Ramos (cell line): ENCODE data around the gene PCDHGB7.
"Not testable (repeated sequence)": the region's sequence is repeated elsewhere in the genome, so short reads cannot be mapped to it uniquely, and the experiment has no call there.

Experiments used
- in situ Hi-C: fragments of 300-500 bp; cut with MboI; formaldehyde crosslinking; loops from one replicate; pipeline ENCODE4 v1.14.3; 2022; ENCODE audit warnings: low sequenced_read_pairs; ENCODE audit not compliant: unreplicated experiment

The PCDHGB7 gene

GRCh38 chr5:141394401-141395187, 22.9 kb upstream of the PCDHGB7 start:
- in situ Hi-C loops, result not testable (repeated sequence)

- in situ Hi-C loops, result not testable (repeated sequence)
Observed at GRCh38 chr5:141397756-141398551, 19.5 kb upstream of the PCDHGB7 start, which contains the start of gene PCDHGB5. TSS of gene PCDHGB5 (plus strand) at chr5:141397947. CDS start at chr5:141398128, 181 bp downstream.

GRCh38 chr5:141398608-141399007, 18.9 kb upstream of the PCDHGB7 start:
- in situ Hi-C loops, result no loop called here

- in situ Hi-C loops, result no loop called here
Observed at GRCh38 chr5:141399555-141400258, 17.8 kb upstream of the PCDHGB7 start.

- in situ Hi-C loops, result no loop called here
Observed at GRCh38 chr5:141402553-141403243, 14.8 kb upstream of the PCDHGB7 start, which contains the start of gene PCDHGA9. TSS of gene PCDHGA9 (plus strand) at chr5:141402778. CDS start at chr5:141402953, 175 bp downstream.

- in situ Hi-C loops, result no loop called here
Observed at GRCh38 chr5:141403387-141403786, 14.1 kb upstream of the PCDHGB7 start.

- in situ Hi-C loops, result not testable (repeated sequence)
Observed at GRCh38 chr5:141407790-141408505, 9.5 kb upstream of the PCDHGB7 start, which contains the start of gene PCDHGB6. TSS of gene PCDHGB6 (plus strand) at chr5:141408021. CDS start at chr5:141408203, 182 bp downstream.

- in situ Hi-C loops, result no loop called here
Observed at GRCh38 chr5:141409598-141410306, 7.7 kb upstream of the PCDHGB7 start.

GRCh38 chr5:141411575-141411974, 5.9 kb upstream of the PCDHGB7 start:
- in situ Hi-C loops, result no loop called here

- in situ Hi-C loops, result no loop called here
Observed at GRCh38 chr5:141412854-141413539, 4.5 kb upstream of the PCDHGB7 start, which contains the start of gene PCDHGA10. TSS of gene PCDHGA10 (plus strand) at chr5:141412987. CDS start at chr5:141413176, 189 bp downstream.

- in situ Hi-C loops, result no loop called here
Observed at GRCh38 chr5:141413540-141414069, 3.9 kb upstream of the PCDHGB7 start.

- in situ Hi-C loops, result not testable (repeated sequence)
Observed at GRCh38 chr5:141414548-141415274, 2.8 kb upstream of the PCDHGB7 start.

- in situ Hi-C loops, result not testable (repeated sequence)
Observed at GRCh38 chr5:141415275-141415618, 2.2 kb upstream of the PCDHGB7 start.

- in situ Hi-C loops, result no loop called here
Observed at GRCh38 chr5:141419074-141419880, 1.8 kb downstream of the PCDHGB7 start.

- in situ Hi-C loops, result loop anchor here (5.0 kb wide), 1 partner anchor 136 kb away; no protein-coding TSS in a partner anchor
Observed at GRCh38 chr5:141420855-141421488, 3.5 kb downstream of the PCDHGB7 start, which contains the start of gene PCDHGA11. TSS of gene PCDHGA11 (plus strand) at chr5:141421051. CDS start at chr5:141421228, 177 bp downstream.

- in situ Hi-C loops, result loop anchor here (5.0 kb wide), 1 partner anchor 136 kb away; no protein-coding TSS in a partner anchor
Observed at GRCh38 chr5:141421489-141421855, 4.0 kb downstream of the PCDHGB7 start.
